ENCODE measurements around the gene BAK1. TPM values are rescaled to one million over a fixed set of nuclear protein-coding genes. Genes with fewer than 3 reads are reported as not detected.
"Not testable (repeated sequence)": the region's sequence is repeated elsewhere in the genome, so short reads cannot be mapped to it uniquely, and the experiment has no call there.

Gene BAK1
- total and polyA plus RNA-seq, 2 donors, result 8.8 to 18.7 TPM

GRCh38 chr6:33545292-33545691 lies 34.8 kb downstream of the BAK1 start:
- not testable (repeated sequence) for DNase-seq (ENCODE audit: extremely low spot score); H3K27ac ChIP-seq (ENCODE audit: low read depth); H3K36me3 ChIP-seq (ENCODE audit: insufficient read depth); H3K4me1 ChIP-seq (ENCODE audit: insufficient read depth); H3K4me3 ChIP-seq (ENCODE audit: low read depth, low read length)
- 71% methylated on average over 11 of the region's 11 CpGs for WGBS

GRCh38 chr6:33543116-33543515 lies 37.0 kb downstream of the BAK1 start:
- no peaks in the 10 kb centered on the region for H3K4me1 ChIP-seq (ENCODE audit: insufficient read depth)
- WGBS, result 65% methylated on average over 4 of the region's 4 CpGs
- no peak overlapping the region for H3K4me3 ChIP-seq (ENCODE audit: low read depth, low read length)
- H3K36me3 ChIP-seq (ENCODE audit: insufficient read depth), result no peaks in the 10 kb centered on the region
- DNase-seq (ENCODE audit: extremely low spot score), result no peak
- H3K27ac ChIP-seq (ENCODE audit: low read depth), result no peak overlapping the region

GRCh38 chr6:33540768-33541167 lies 39.3 kb downstream of the BAK1 start:
- no peaks in the 10 kb centered on the region for H3K36me3 ChIP-seq (ENCODE audit: insufficient read depth)
- 95% methylated on average over 1 of the region's 1 CpG for WGBS
- no peaks in the 10 kb centered on the region for H3K4me1 ChIP-seq (ENCODE audit: insufficient read depth)
- H3K4me3 ChIP-seq (ENCODE audit: low read depth, low read length), result no peak overlapping the region
- DNase-seq (ENCODE audit: extremely low spot score), result no peak
- no peak overlapping the region for H3K27ac ChIP-seq (ENCODE audit: low read depth)

- 93% methylated on average over 3 of the region's 3 CpGs for WGBS
- no peak for DNase-seq (ENCODE audit: extremely low spot score)
- no peaks in the 10 kb centered on the region for H3K4me1 ChIP-seq (ENCODE audit: insufficient read depth)
- no peaks in the 10 kb centered on the region for H3K36me3 ChIP-seq (ENCODE audit: insufficient read depth)
- H3K27ac ChIP-seq (ENCODE audit: low read depth), result no peak overlapping the region
- H3K4me3 ChIP-seq (ENCODE audit: low read depth, low read length), result no peak overlapping the region
Observed at GRCh38 chr6:33534702-33535101, 45.4 kb downstream of the BAK1 start.

GRCh38 chr6:33533163-33533869 lies 46.8 kb downstream of the BAK1 start:
- not testable (repeated sequence) for H3K4me3 ChIP-seq (ENCODE audit: low read depth, low read length); DNase-seq (ENCODE audit: extremely low spot score); H3K27ac ChIP-seq (ENCODE audit: low read depth); H3K4me1 ChIP-seq (ENCODE audit: insufficient read depth); H3K36me3 ChIP-seq (ENCODE audit: insufficient read depth)
- 80% methylated on average over 22 of the region's 22 CpGs for WGBS

GRCh38 chr6:33532431-33532830 lies 47.6 kb downstream of the BAK1 start:
- DNase-seq (ENCODE audit: extremely low spot score); H3K36me3 ChIP-seq (ENCODE audit: insufficient read depth); H3K4me1 ChIP-seq (ENCODE audit: insufficient read depth); H3K4me3 ChIP-seq (ENCODE audit: low read depth, low read length); H3K27ac ChIP-seq (ENCODE audit: low read depth): not testable (repeated sequence)
- WGBS, result 96% methylated on average over 18 of the region's 25 CpGs

GRCh38 chr6:33530617-33531016 lies 49.5 kb downstream of the BAK1 start:
- H3K36me3 ChIP-seq (ENCODE audit: insufficient read depth); DNase-seq (ENCODE audit: extremely low spot score); H3K4me1 ChIP-seq (ENCODE audit: insufficient read depth); H3K4me3 ChIP-seq (ENCODE audit: low read depth, low read length); H3K27ac ChIP-seq (ENCODE audit: low read depth): not testable (repeated sequence)

Small RNA genes within 50 kb of the gene (small RNA-seq; reads per million reads assigned to genes)
- not detected for gene RF00017

Other genes starting within 250 kb of the BAK1 start
- gene KIFC1, start 188.5 kb downstream of the BAK1 start, total RNA-seq, result 7.5 TPM
- gene KIFC1, start 188.5 kb downstream of the BAK1 start, polyA plus RNA-seq, result 1.2 TPM
- 16.4 TPM for gene PHF1, start 169.3 kb downstream of the BAK1 start, total RNA-seq
- 79.4 TPM for gene PHF1, start 169.3 kb downstream of the BAK1 start, polyA plus RNA-seq
- 62.5 TPM for gene CUTA, start 162.2 kb downstream of the BAK1 start, total RNA-seq
- 192 TPM for gene CUTA, start 162.2 kb downstream of the BAK1 start, polyA plus RNA-seq
- 9.8 TPM for gene SYNGAP1, start 160.2 kb downstream of the BAK1 start, total RNA-seq
- gene SYNGAP1, start 160.2 kb downstream of the BAK1 start, polyA plus RNA-seq, result 19.6 TPM
- 7.8 TPM for gene ZBTB9, start 125.7 kb downstream of the BAK1 start, total RNA-seq
- gene ZBTB9, start 125.7 kb downstream of the BAK1 start, polyA plus RNA-seq, result 5.0 TPM
- gene ITPR3, start 41.0 kb upstream of the BAK1 start, total RNA-seq, result 8.2 TPM
- 11.0 TPM for gene ITPR3, start 41.0 kb upstream of the BAK1 start, polyA plus RNA-seq
- 14.4 TPM for gene UQCC2, start 131.4 kb upstream of the BAK1 start, total RNA-seq
- 43.7 TPM for gene UQCC2, start 131.4 kb upstream of the BAK1 start, polyA plus RNA-seq
- 0.95 TPM for gene IP6K3, start 166.6 kb upstream of the BAK1 start, total RNA-seq
- 2.4 TPM for gene IP6K3, start 166.6 kb upstream of the BAK1 start, polyA plus RNA-seq
- 33.6 TPM for gene LEMD2, start 208.9 kb upstream of the BAK1 start, total RNA-seq
- 41.7 TPM for gene LEMD2, start 208.9 kb upstream of the BAK1 start, polyA plus RNA-seq
- gene MLN, start 223.7 kb upstream of the BAK1 start, total RNA-seq, result not detected
- not detected for gene MLN, start 223.7 kb upstream of the BAK1 start, polyA plus RNA-seq

Measured in urinary bladder (tissue), 4 donors.